ENCODE measurements around the gene XIAP.

Gene XIAP

DNA sequence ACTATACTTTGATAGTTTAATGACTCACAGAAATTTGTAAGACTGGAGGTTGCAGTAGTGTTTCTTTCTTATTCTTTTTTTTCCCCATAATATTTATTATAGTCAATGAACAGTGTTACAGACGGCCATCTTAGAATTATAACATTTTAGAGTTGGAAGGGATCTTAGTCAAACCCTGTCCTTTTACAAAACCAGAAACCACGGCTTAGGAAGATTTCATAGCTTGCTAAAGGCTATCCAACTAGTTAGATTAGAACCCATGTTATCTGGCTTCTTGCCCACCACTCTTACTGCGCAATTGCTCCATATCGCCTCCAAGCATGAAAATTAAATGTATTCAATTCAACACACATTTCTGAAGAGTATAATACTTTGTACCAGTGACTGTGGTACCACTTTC lies 1.1 kb downstream of the XIAP start:
- H3K4me3 Mint-ChIP-seq = peak overlapping the region; percentile 79 to 96 (median 92)
- TF ChIP-seq, protein P1, sequence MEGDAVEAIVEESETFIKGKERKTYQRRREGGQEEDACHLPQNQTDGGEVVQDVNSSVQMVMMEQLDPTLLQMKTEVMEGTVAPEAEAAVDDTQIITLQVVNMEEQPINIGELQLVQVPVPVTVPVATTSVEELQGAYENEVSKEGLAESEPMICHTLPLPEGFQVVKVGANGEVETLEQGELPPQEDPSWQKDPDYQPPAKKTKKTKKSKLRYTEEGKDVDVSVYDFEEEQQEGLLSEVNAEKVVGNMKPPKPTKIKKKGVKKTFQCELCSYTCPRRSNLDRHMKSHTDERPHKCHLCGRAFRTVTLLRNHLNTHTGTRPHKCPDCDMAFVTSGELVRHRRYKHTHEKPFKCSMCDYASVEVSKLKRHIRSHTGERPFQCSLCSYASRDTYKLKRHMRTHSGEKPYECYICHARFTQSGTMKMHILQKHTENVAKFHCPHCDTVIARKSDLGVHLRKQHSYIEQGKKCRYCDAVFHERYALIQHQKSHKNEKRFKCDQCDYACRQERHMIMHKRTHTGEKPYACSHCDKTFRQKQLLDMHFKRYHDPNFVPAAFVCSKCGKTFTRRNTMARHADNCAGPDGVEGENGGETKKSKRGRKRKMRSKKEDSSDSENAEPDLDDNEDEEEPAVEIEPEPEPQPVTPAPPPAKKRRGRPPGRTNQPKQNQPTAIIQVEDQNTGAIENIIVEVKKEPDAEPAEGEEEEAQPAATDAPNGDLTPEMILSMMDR (IDR thresholded peaks at IDR 0.05; ENCODE audit: unreplicated experiment in 3 of 3) = no peak
- H3K27me3 Mint-ChIP-seq (ENCODE audit: low read depth) = no peaks in the 10 kb centered on the region
- peaks cover 12% of the 10 kb centered on the region for H3K4me1 Mint-ChIP-seq
- peaks cover 9% of the 10 kb centered on the region for H3K36me3 Mint-ChIP-seq (ENCODE audit: low read depth)
- H3K9me3 Mint-ChIP-seq = peaks cover 12% of the 10 kb centered on the region
- H3K27ac Mint-ChIP-seq = peak overlapping the region; percentile 90 to 99 (median 96)

DNA sequence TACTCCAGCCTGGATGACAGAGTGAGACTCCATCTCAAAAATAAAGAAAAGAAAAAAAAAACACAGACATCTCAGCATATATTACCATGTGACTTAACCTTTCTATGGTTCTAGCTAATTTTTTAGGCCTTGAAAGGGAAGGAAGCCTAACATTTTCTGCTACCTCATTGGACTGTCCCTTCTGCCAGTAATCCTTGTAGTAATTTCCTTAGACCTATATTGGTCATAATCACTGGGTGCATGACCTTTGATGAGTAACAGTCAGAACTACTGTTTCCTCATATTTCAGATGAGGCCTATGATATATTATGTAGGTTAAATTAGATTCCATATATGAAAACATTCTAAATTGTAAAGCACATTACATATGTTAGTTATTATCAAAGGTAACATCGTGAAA lies 9.6 kb downstream of the XIAP start:
- H3K4me1 Mint-ChIP-seq = no peaks in the 10 kb centered on the region
- TF ChIP-seq, protein P1 (IDR thresholded peaks at IDR 0.05; ENCODE audit: unreplicated experiment in 3 of 3) = no peak
- peaks cover 31% of the 10 kb centered on the region for H3K36me3 Mint-ChIP-seq (ENCODE audit: low read depth)
- no peak overlapping the region for H3K4me3 Mint-ChIP-seq
- no peaks in the 10 kb centered on the region for H3K27me3 Mint-ChIP-seq (ENCODE audit: low read depth)
- peaks cover 12% of the 10 kb centered on the region for H3K9me3 Mint-ChIP-seq
- H3K27ac Mint-ChIP-seq = no peak overlapping the region

DNA sequence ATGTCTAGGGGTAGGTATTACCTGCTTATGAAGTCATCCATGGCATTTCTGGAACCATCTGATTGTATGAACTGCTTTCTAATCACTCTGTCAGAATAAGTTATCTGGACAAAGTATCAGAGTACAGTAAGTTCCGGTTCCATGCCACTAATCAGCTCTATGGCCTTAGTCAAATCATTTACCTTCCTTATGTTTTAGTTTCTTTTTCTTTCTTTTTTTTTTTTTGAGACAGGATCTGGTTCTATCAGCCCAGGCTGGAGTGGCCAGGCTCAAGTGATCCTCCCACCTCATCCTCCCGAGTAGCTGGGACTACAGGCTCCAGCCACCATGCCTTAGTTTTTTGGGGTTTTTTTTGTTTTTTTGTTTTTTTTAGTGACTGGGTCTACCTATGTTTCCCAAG lies 11.5 kb downstream of the XIAP start:
- H3K36me3 Mint-ChIP-seq (ENCODE audit: low read depth) = peaks cover 24% of the 10 kb centered on the region

DNA sequence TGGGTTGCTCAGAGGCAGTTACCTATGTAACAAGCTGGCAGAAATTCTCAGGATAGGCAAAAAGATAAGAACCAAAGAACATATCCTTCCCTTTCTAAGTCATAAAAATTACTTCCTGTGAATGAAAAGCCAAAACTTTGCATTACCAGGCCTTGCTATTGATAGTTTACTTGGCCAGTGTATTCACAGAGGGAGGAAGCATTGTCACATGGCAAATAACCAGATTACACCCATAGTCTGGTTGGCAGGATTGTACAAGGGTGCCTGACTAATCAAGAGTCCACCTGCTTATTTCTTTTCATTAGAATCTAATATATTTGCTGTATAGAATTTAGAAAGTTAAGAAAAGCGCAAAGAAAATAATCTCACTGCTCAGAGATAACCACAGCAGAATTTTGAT lies 14.1 kb downstream of the XIAP start:
- no peak overlapping the region for H3K4me3 Mint-ChIP-seq
- H3K9me3 Mint-ChIP-seq = peaks cover 4% of the 10 kb centered on the region
- no peaks in the 10 kb centered on the region for H3K4me1 Mint-ChIP-seq
- H3K27me3 Mint-ChIP-seq (ENCODE audit: low read depth) = no peaks in the 10 kb centered on the region
- TF ChIP-seq, protein P1 (IDR thresholded peaks at IDR 0.05; ENCODE audit: unreplicated experiment in 3 of 3) = no peak
- no peak overlapping the region for H3K27ac Mint-ChIP-seq
- H3K36me3 Mint-ChIP-seq (ENCODE audit: low read depth) = peaks cover 23% of the 10 kb centered on the region

More for the DNA sequence above, 11.5 kb downstream of the XIAP start:
- Mint-ChIP-seq H3K9me3 (peaks cover 7% of the 10 kb centered on the region), H3K4me3 (no peak overlapping the region), H3K27me3 (ENCODE audit: low read depth) (no peaks in the 10 kb centered on the region), H3K4me1 (no peaks in the 10 kb centered on the region), H3K27ac (no peak overlapping the region)
- TF ChIP-seq, protein P1 (IDR thresholded peaks at IDR 0.05; ENCODE audit: unreplicated experiment in 3 of 3) = no peak

DNA sequence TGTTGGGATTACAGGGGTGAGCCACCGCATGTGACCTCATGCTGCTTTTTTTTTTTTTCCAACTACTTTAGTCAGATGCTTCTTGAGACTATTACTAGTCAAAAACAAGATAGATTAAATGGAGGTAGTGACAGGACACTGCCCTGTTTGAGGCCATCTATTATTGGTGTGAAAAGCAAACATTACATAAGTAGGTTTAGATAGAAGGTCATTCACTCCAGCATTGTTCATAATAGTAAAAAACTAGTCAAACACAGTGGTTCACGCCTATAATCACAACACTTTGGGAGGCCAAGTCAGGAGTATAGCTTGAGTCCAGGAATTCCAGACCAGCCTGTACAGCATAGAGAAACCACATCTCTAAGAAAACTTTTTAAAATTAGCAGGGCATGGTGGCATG lies 16.3 kb downstream of the XIAP start:
- H3K9me3 Mint-ChIP-seq = peaks cover 8% of the 10 kb centered on the region
- H3K4me1 Mint-ChIP-seq = no peaks in the 10 kb centered on the region
- H3K27me3 Mint-ChIP-seq (ENCODE audit: low read depth) = no peaks in the 10 kb centered on the region
- no peak overlapping the region for H3K4me3 Mint-ChIP-seq
- H3K36me3 Mint-ChIP-seq (ENCODE audit: low read depth) = peaks cover 17% of the 10 kb centered on the region
- TF ChIP-seq, protein P1 (IDR thresholded peaks at IDR 0.05; ENCODE audit: unreplicated experiment in 3 of 3) = no peak
- no peak overlapping the region for H3K27ac Mint-ChIP-seq

DNA sequence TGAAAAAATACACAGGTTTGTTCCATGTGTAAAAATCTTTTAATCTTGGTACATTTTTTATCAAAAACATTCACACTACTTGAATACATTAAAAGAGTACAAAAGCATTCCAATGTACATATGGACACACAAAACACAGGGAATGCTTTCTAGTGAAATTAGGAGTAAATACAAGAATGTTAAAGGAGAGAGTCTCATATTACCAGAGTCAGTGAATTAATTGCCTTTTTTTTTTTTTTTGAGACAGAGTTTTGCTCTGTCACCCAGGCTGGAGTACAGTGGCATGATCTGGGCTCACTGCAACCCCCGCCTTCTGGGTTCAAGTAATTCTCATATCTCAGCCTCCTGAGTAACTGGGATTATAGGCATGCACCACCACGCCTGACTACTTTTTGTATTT lies 17.0 kb downstream of the XIAP start:
- Mint-ChIP-seq H3K4me3 (no peak overlapping the region), H3K27me3 (ENCODE audit: low read depth) (no peaks in the 10 kb centered on the region), H3K9me3 (peaks cover 9% of the 10 kb centered on the region), H3K4me1 (no peaks in the 10 kb centered on the region), H3K36me3 (ENCODE audit: low read depth) (peaks cover 17% of the 10 kb centered on the region), H3K27ac (peak overlapping the region in 1 of 3 experiments; percentile 62)
- TF ChIP-seq, protein P1 (IDR thresholded peaks at IDR 0.05; ENCODE audit: unreplicated experiment in 3 of 3) = no peak

Measured in nephron (organoid).